OCI-LY1 (cell line): ENCODE measurements around the gene TTC14.
A peak's percentile ranks its signal among the peaks of the same experiment; 100 is the strongest.

Experiments used
- H2AFZ ChIP-seq: fragments of 200-600 bp; sonication (generic), shearing (Covaris generic); 2 replicates; pipeline ENCODE4 v1.6.0; 2014; ENCODE audit warnings: antibody characterized with exemption, mild to moderate bottlenecking, low read length
- H3F3A ChIP-seq: fragments of 200-600 bp; sonication (generic), shearing (Covaris generic); 2 replicates; pipeline ENCODE4 v1.6.0; 2014; ENCODE audit warnings: mild to moderate bottlenecking, antibody characterized with exemption, low read length, moderate library complexity; ENCODE audit not compliant: insufficient read depth
- H3K27ac ChIP-seq: fragments of 200-600 bp; sonication (generic); 2 replicates; pipeline ENCODE4 v1.5.1; 2014; ENCODE audit warnings: low read length, mixed run types, mild to moderate bottlenecking, low read depth; ENCODE audit not compliant: poor library complexity, severe bottlenecking
- H3K27me3 ChIP-seq: fragments of 200-600 bp; sonication (generic); 2 replicates; pipeline ENCODE4 v1.6.0; 2014; ENCODE audit warnings: antibody characterized with exemption, mild to moderate bottlenecking, low read length, moderate library complexity; ENCODE audit not compliant: insufficient read depth
- H3K36me3 ChIP-seq: fragments of 200-600 bp; sonication (generic); 2 replicates; pipeline ENCODE4 v1.6.1; 2014; ENCODE audit warnings: mild to moderate bottlenecking, antibody characterized with exemption, low read length, moderate library complexity, mixed read lengths; ENCODE audit not compliant: insufficient read depth
- H3K4me1 ChIP-seq: fragments of 200-600 bp; sonication (generic); 2 replicates; pipeline ENCODE4 v1.5.1; 2014; ENCODE audit warnings: mild to moderate bottlenecking, low read length, moderate library complexity; ENCODE audit not compliant: insufficient read depth, severe bottlenecking
- H3K4me2 ChIP-seq: fragments of 200-600 bp; sonication (generic), shearing (Covaris generic); 2 replicates; pipeline ENCODE4 v1.6.1; 2014; ENCODE audit warnings: low read length
- H3K4me3 ChIP-seq: fragments of 200-600 bp; sonication (generic); 2 replicates; pipeline ENCODE4 v1.5.1; 2014; ENCODE audit warnings: low read length, low read depth, mild to moderate bottlenecking, mixed read lengths; ENCODE audit not compliant: poor library complexity, severe bottlenecking
- H3K79me2 ChIP-seq: fragments of 200-600 bp; shearing (Covaris generic); 2 replicates; pipeline ENCODE4 v1.6.1; 2016; ENCODE audit warnings: mixed run types, low read length, mixed read lengths; ENCODE audit not compliant: insufficient read depth
- H3K9ac ChIP-seq: fragments of 200-600 bp; sonication (generic), shearing (Covaris generic); 2 replicates; pipeline ENCODE4 v1.6.1; 2014; ENCODE audit warnings: mild to moderate bottlenecking, low read length, mixed read lengths
- H3K9me2 ChIP-seq: fragments of 200-600 bp; sonication (generic), shearing (Covaris generic); 2 replicates; pipeline ENCODE4 v1.6.1; 2014; ENCODE audit warnings: low read depth, mild to moderate bottlenecking, low read length, mixed read lengths
- H3K9me3 ChIP-seq: fragments of 200-600 bp; shearing (Covaris generic); 2 replicates; pipeline ENCODE4 v1.6.1; 2014; ENCODE audit warnings: low read length, mixed read lengths
- H4K20me1 ChIP-seq: fragments of 200-600 bp; sonication (generic), shearing (Covaris generic); 2 replicates; pipeline ENCODE4 v1.6.0; 2016; ENCODE audit warnings: mild to moderate bottlenecking, low read length; ENCODE audit not compliant: insufficient read depth
- EZH2 ChIP-seq: fragments of 200-600 bp; sonication (generic), shearing (Covaris generic); IDR thresholded peaks from 2 replicates; pipeline ENCODE4 v1.8.0; 2017; ENCODE audit warnings: borderline replicate concordance, mixed run types, mild to moderate bottlenecking, antibody characterized with exemption, low read length, moderate library complexity, mixed read lengths
- TF ChIP-seq, protein P1 (sequence below): fragments of 200-600 bp; sonication (generic), shearing (Covaris generic); IDR thresholded peaks from 2 replicates; pipeline ENCODE4 v1.5.1; 2017; ENCODE audit warnings: mild to moderate bottlenecking, antibody characterized with exemption, low read length, moderate library complexity, mixed read lengths

Gene TTC14

DNA sequence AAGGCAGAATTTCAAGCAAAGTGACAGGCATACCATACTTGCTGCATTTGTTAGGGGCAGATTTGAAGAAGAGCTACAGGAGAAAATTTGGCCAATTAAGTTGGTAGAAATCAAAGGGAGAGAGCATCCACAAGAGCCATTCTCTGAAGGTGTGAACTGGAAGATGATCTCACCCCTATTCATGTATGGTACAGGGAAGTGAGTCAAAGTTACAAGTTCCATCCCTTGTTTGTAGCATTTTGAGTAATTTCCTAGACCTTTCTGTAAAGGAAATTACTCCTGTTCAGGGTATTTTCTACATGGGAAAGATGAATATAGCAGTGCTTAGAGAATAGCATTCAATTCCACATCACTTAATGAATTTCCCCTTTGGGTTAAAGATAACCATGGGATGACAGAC is 28.4 kb downstream of the TTC14 start:
- H3K27ac ChIP-seq: no peak overlapping the region
- H2AFZ ChIP-seq: no peak overlapping the region
- H3K9me2 ChIP-seq: no peaks in the 10 kb centered on the region
- no peaks in the 10 kb centered on the region for H3K9me3 ChIP-seq
- no peaks in the 10 kb centered on the region for H4K20me1 ChIP-seq
- TF ChIP-seq EZH2: no peak
- TF ChIP-seq, protein P1, sequence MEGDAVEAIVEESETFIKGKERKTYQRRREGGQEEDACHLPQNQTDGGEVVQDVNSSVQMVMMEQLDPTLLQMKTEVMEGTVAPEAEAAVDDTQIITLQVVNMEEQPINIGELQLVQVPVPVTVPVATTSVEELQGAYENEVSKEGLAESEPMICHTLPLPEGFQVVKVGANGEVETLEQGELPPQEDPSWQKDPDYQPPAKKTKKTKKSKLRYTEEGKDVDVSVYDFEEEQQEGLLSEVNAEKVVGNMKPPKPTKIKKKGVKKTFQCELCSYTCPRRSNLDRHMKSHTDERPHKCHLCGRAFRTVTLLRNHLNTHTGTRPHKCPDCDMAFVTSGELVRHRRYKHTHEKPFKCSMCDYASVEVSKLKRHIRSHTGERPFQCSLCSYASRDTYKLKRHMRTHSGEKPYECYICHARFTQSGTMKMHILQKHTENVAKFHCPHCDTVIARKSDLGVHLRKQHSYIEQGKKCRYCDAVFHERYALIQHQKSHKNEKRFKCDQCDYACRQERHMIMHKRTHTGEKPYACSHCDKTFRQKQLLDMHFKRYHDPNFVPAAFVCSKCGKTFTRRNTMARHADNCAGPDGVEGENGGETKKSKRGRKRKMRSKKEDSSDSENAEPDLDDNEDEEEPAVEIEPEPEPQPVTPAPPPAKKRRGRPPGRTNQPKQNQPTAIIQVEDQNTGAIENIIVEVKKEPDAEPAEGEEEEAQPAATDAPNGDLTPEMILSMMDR: no peak
- H3K4me2 ChIP-seq: no peak overlapping the region
- H3K27me3 ChIP-seq: no peaks in the 10 kb centered on the region
- H3F3A ChIP-seq: no peaks in the 10 kb centered on the region
- no peak overlapping the region for H3K9ac ChIP-seq
- H3K4me3 ChIP-seq: no peak overlapping the region
- H3K79me2 ChIP-seq: no peaks in the 10 kb centered on the region
- no peaks in the 10 kb centered on the region for H3K4me1 ChIP-seq
- H3K36me3 ChIP-seq: no peaks in the 10 kb centered on the region

DNA sequence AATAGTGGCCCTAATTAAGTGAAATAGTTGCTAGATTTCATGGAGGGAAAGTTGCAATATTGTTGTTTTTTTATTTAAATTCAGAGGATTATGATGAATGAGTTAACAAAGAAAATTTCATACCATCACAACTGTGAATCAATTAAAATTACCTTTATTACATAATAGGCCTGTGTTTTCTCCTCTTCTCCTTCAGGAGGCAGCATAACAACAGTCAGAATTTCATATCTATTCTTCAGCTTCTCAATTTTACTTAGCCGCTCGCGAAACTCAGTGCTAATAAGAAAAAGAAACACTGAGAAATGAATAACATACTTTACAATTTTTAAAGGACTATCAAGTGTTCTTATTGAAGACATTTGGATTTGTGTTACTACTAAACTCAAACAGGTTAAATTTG is 29.4 kb downstream of the TTC14 start:
- Histone ChIP-seq H3K79me2 (no peaks in the 10 kb centered on the region), H3K4me2 (no peak overlapping the region), H3K4me1 (no peaks in the 10 kb centered on the region), H3K27me3 (no peaks in the 10 kb centered on the region), H4K20me1 (no peaks in the 10 kb centered on the region), H3K9me3 (no peaks in the 10 kb centered on the region), H3K9ac (no peak overlapping the region), H3K27ac (no peak overlapping the region), H2AFZ (no peak overlapping the region), H3K36me3 (no peaks in the 10 kb centered on the region), H3K4me3 (no peak overlapping the region), H3F3A (no peaks in the 10 kb centered on the region), H3K9me2 (no peaks in the 10 kb centered on the region)
- TF ChIP-seq, protein P1: peak; percentile 63
- TF ChIP-seq EZH2: no peak

DNA sequence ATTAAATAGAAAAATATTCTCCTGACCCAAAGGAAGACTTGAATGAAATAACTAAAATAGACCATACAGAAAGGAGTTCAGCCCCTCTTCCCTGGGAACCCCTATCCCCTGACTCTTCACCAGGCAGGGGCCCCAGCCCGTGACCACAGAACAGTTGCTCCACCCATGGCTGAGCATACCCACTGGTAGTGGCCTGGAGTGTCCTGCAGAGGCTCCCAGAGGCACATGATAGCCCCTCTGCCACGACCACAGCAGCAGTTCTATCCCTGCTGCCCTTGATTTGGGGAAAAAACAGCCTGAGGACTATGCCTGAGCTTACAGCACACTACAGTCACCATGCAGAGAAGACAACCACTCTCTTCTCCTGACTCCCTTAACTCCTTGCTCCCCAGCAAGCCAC is 31.8 kb downstream of the TTC14 start:
- Histone ChIP-seq H3K4me2 (no peak overlapping the region), H3K4me1 (no peaks in the 10 kb centered on the region), H3K27ac (no peak overlapping the region), H3K9ac (no peak overlapping the region), H3F3A (no peaks in the 10 kb centered on the region), H3K27me3 (no peaks in the 10 kb centered on the region), H3K4me3 (no peak overlapping the region), H3K9me3 (no peaks in the 10 kb centered on the region), H2AFZ (no peak overlapping the region), H3K36me3 (no peaks in the 10 kb centered on the region), H3K79me2 (no peaks in the 10 kb centered on the region), H4K20me1 (no peaks in the 10 kb centered on the region), H3K9me2 (no peaks in the 10 kb centered on the region)
- no peak for TF ChIP-seq EZH2
- TF ChIP-seq, protein P1: 0 out of 2 replicates have a peak, but pooled peaks have one; percentile 11
